HG02970 (cell line): ENCODE data around the gene MEI4.
"Not testable (repeated sequence)": the region's sequence is repeated elsewhere in the genome, so short reads cannot be mapped to it uniquely, and the experiment has no call there.

ENCODE experiments used
- ATAC-seq: cut with Tn5 transposase; IDR thresholded peaks from one replicate; pipeline ENCODE4 v1.9.1; 2021; ENCODE audit warnings: mild to moderate bottlenecking, moderate library complexity, moderate number of reproducible peaks; ENCODE audit not compliant: unreplicated experiment, low FRiP score

The MEI4 gene

GRCh38 chr6:77652739-77653138 is at the start of gene MEI4:
MEI4 (plus strand) TSS chr6:77653039; CDS start chr6:77690672, 37,633 bp downstream.
- ATAC-seq, result no peak

GRCh38 chr6:77604476-77604875 is 48.4 kb upstream of the MEI4 start:
- no peak for ATAC-seq

GRCh38 chr6:77607004-77607403 is 45.8 kb upstream of the MEI4 start:
- no peak for ATAC-seq

DNA sequence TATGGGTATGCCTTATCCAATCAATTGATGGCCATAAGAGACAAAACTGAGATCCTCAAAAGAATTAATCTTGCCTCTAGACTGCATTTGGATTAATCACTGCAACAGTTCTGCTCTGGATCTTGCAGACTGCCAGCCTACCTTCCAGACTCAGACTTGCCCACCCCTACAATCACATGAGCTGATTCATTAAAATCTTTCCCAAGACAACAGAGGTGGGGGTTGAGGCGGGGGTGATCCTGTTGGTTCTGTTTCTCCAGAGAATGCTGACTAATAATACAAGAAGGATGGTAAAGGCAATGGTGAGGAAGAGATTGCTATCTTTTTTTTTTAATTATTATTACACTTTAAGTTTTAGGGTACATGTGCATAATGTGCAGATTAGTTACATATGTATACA is 43.7 kb upstream of the MEI4 start:
- ATAC-seq, result no peak

- ATAC-seq, result no peak
These were observed 33.7 kb upstream of the MEI4 start for GRCh38 chr6:77619114-77619513.

- no peak for ATAC-seq
These were observed 32.5 kb upstream of the MEI4 start for GRCh38 chr6:77620278-77620882.

DNA sequence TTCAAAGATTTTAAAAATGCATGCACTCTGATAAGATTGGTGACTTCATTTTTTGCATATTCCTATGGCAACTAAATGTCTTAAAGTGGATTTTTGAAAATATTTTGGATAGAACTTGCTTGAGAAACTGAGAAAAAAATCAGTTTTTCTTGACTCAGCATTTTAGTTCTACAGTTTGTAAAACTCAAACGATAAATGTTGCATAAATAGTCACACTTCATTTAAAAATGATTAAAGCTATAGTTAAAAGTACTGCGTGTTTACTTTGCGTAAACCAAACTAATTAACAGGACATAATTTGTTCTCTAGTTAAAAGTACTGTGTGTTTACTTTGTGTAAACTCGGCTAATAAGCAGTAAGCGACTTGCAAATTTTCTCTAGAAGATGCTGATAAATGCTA is 28.3 kb upstream of the MEI4 start:
- ATAC-seq, result no peak

DNA sequence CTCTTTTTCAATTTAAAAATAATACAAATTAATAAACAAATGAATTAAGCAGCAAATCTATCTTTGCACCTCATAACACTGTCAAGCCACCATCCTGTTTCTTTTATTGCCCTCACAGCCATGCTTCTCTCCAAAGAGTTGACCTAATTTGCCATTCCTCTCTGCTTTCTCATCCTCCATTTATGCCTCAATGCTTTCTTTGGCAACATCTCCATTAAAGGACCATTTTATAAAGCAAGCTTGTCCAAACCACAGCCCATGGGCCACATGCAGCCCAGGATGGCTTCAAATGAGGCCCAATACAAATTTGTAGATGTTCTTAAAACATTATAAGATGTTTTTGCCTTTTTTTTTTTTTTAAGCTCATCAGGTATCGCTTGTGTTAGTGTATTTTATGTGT is 26.4 kb upstream of the MEI4 start:
- no peak for ATAC-seq

DNA sequence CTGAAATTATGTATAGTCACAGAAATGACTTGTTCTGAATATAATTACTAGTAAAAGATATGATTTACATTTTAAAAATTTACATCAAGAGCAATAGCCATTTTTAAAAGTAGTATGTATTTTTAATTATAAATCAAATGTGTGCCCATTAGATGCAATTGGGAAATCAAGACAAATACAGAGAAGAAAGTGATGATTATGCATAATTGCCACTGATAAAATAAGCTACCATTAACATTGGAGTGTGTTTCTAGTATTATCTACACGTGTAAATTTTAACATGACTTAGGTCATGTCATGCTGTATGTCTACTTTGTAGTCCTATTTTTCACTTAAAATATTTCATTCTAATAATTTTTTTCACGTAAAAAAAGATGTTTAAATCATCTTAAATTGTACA is 22.8 kb upstream of the MEI4 start:
- ATAC-seq, result no peak

DNA sequence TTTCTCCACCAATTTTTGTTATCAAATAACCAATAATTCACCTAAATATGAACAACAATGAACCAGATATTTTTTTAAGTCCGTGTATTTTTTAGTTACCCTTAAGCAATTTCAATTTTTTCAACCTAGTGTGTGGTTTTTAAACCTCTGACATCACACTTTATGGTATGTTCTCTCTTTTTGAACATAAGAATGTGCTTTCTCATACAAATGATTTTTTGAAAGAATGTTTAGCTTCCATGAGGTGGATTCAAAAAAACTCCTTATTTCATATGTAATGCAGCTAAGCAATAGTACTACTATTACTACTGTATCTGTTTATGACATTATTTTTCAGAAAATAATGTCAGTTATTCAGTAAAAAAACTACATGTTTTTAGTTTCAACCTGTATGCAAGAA is 19.4 kb upstream of the MEI4 start:
- ATAC-seq, result no peak

GRCh38 chr6:77633993-77634715 is 18.7 kb upstream of the MEI4 start:
- ATAC-seq, result no peak

GRCh38 chr6:77638129-77638830 is 14.6 kb upstream of the MEI4 start:
- no peak for ATAC-seq

DNA sequence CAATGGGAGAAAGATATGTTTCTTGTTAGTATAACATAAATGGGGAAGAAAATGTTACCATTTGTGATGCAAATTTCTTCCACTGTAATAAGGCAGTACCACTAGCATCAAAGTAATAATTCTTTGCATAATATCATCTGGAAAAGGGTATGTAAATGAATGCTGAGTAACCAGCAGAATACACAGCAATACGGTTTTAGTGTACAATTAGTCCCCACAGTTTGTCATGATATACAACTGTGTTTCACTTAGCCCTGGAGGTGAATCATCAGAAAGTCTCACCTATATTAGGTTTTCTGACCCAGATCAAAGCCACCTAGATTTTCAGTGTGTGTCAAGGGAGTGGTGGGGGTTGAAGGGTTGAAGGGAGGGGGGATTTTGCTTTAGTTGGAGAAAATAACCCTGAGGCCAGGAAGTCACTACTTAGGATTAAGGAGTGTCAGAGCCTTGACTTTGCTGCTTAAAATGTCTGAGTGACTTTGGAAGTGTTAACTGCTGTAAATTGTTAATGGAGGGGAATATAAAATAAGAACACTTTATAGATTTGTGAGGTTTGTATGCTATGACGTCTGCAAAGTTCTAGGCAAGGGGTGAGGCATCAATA is 8.6 kb upstream of the MEI4 start:
- ATAC-seq, result no peak

DNA sequence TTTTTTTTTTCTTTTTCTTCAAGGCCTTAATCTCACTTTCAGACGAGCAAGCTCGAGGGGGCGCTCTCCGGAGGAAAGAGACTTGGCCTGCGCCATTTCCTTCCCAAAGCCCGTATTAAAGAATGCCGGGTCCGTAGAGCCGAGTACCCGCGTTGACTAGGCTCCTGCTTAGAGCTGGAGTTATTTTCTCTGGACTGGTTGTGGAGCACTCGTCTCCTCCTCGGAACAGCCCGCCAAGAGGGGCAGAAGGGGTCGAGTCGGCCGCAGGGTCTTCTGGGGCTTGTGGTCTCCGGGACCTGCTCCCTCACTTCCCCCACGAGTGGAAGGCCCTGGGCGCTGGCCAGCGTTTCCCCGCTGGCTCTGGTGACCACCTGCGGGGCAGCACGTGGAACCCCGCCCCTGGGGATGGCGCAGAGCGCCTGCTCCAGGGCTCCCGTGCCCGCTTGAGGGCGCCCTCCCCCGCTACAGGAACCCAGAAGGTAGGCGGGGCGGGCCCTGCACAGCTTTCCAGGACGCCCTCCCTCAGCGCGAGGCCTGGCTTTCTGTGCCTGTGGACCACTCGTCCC is 2.7 kb upstream of the MEI4 start:
- ATAC-seq, result no peak

GRCh38 chr6:77653816-77654215 is 977 bp downstream of the MEI4 start:
- ATAC-seq, result no peak

DNA sequence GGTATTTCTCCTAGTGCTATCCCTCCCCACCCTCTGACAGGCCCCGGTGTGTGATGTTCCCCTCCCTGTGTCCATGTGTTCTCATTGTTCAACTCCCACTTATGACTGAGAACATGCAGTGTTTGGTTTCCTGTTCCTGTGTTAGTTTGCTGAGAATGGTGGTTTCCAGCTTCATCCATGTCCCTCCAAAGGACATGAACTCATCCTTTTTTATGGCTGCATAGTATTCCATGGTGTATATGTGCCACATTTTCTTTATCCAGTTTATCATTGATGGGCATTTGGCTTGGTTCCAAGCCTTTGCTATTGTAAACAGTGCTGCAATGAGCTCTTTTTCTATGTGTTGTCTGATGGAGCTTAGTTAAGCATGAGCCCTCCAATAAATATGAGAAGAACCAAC is 2.2 kb downstream of the MEI4 start:
- ATAC-seq, result not testable (repeated sequence)

DNA sequence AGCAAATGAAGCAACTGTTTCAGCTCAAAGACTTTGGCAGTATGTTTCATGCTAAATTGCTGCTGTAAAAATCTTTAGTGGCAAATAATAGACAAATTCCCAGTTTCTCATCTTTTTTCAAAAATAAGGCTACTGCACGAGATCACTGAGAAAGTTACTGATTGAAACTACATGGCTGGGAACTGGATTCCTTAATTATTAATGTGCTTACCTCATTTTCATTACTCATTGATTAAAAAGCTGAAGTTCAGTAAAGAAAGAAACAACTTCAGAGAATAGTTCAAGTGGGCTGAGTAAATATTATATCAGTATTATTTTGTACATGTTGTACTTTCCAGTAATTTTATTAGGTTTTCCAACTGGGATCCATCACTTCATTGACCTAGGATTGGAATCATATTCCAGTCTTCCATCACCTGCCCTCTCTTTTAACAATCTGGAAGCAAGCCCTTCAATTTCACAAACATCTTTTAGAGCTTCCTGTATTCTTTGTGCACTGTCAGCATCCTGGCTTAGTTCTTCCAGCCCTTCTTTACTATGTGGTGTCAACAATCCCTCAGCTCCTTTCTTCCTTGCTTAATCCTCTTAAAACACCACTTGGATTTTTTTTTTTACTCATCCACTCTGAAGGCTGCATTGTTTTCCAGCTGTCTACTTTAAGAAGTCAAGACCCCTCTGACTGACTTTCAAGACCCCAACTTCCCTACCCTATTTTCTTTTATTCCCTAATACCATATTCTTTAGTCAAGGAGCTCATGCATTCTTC is 4.3 kb downstream of the MEI4 start:
- ATAC-seq, result no peak

DNA sequence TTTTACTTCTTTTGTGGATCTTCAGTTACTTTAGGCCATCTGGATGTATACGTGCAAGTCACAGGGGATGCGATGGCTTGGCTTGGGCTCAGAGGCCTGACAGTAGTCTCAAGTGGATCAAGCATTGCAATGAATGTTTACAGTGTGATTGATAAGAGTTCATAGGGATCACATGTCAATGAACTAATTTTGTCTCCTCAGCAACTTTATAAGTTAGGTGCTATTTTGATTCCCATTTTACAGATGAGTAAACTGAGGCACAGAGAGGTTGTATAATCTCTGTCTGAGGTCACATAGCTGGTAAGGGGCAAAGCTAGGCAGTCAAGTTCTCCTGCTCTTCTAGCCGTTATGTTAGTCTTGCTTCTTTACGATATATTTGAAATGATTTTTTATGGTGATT is 13.5 kb downstream of the MEI4 start:
- ATAC-seq, result no peak

- no peak for ATAC-seq
These were observed 14.0 kb downstream of the MEI4 start for GRCh38 chr6:77666846-77667245.

DNA sequence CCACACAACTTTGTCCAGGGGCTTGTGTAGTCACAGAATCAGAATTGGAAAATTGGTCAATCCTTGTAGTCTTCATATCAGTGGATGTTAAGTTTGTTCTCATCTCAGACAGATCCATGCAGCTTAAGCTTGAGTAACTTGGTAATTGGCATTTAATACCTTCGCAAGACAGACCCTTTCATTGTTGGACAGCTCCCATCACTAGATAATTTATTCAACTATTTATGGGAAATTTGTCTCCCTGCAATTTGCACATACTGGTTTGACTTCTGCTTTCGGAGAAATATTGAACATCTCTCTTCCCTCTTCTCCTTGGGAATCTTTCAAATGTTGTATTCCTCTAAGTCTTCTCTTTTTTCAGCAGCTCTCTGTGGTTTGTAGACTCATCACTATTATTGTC is 17.1 kb downstream of the MEI4 start:
- no peak for ATAC-seq
